Measurements from ENCODE around the gene MND1.
"Not testable (repeated sequence)": the region's sequence is repeated elsewhere in the genome, so short reads cannot be mapped to it uniquely, and the experiment has no call there.

Gene MND1

GRCh38 chr4:153409412-153409811 is 64.9 kb downstream of the MND1 start:
- DNase-seq (ENCODE audit: extremely low read depth, low read depth), result no peak
- TF ChIP-seq CTCF (IDR thresholded peaks at IDR 0.05; ENCODE audit: low read depth, low read length), result no peak

GRCh38 chr4:153409924-153410501 is 65.5 kb downstream of the MND1 start:
- DNase-seq (ENCODE audit: extremely low read depth, low read depth), result no peak
- no peak for TF ChIP-seq CTCF (IDR thresholded peaks at IDR 0.05; ENCODE audit: low read depth, low read length)

DNA sequence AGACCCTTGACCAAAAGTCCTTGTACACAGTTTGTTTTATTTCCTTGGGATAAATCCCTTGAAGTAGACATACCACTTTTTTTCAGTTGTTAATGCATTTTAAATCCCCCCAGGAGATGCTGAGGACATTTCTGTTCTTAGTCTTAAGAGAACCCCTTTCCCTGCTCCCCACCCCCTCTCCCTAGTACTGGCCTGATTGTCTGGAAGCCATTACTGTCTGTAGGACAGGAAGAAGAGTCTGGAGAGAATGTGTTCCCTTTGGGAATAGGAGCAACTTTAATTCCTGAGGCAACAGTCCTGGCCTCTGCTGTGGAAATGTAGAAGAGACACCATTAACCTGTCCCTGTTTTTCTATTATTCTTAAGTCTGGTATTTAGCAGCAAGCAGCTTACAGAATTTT is 69.4 kb downstream of the MND1 start:
- DNase-seq (ENCODE audit: extremely low read depth, low read depth), result no peak
- no peak for TF ChIP-seq CTCF (IDR thresholded peaks at IDR 0.05; ENCODE audit: low read depth, low read length)

DNA sequence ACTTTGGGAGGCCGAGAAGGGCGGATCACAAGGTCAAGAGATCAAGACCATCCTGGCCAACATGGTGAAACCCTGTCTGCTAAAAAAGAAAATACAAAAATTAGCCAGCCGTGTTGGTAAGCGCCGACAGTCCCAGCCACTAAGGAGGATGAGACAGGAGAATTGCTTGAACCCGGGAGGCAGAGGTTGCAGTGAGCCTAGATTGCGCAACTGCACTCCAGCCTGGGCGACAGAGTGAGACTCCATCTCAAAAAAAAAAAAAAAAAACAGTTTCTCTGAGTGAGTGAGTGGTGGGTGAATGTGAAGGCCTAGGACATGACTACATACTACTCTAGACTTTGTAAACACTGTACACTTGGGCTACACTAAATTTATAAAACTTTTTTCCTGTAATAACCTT is 72.0 kb downstream of the MND1 start:
- DNase-seq (ENCODE audit: extremely low read depth, low read depth), result not testable (repeated sequence)

GRCh38 chr4:153418121-153418520 is 73.6 kb downstream of the MND1 start:
- no peak for DNase-seq (ENCODE audit: extremely low read depth, low read depth)
- TF ChIP-seq CTCF (IDR thresholded peaks at IDR 0.05; ENCODE audit: low read depth, low read length), result no peak

DNA sequence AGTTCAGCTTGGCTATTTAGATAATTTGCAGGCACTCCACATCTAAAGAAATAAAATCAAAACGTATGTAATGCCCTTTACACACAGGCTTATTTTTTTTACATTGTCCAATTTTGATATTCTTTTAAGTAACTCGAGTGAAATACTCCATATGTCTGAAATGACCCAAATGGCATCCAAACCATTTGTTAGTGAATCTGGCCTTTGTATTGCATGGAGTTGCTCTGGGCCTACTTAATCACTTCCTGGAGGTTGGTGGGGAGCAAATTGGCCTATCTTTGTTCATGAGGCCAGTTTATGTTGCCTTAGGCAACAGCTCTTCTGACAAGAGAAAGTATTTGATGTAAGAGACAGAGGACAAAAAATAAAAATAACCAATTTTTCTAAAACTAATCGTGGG is 74.1 kb downstream of the MND1 start:
- no peak for TF ChIP-seq CTCF (IDR thresholded peaks at IDR 0.05; ENCODE audit: low read depth, low read length)
- no peak for DNase-seq (ENCODE audit: extremely low read depth, low read depth)

GRCh38 chr4:153419029-153419428 is 74.5 kb downstream of the MND1 start:
- no peak for DNase-seq (ENCODE audit: extremely low read depth, low read depth)
- TF ChIP-seq CTCF (IDR thresholded peaks at IDR 0.05; ENCODE audit: low read depth, low read length), result no peak

GRCh38 chr4:153419673-153420278 is 75.3 kb downstream of the MND1 start:
- no peak for TF ChIP-seq CTCF (IDR thresholded peaks at IDR 0.05; ENCODE audit: low read depth, low read length)
- no peak for DNase-seq (ENCODE audit: extremely low read depth, low read depth)

All from AG09319 (cell line).